Body of pancreas (tissue), 4 donors: ENCODE data around the gene CYSLTR2.

Source experiments
- POLR2A ChIP-seq, 3 donors: fragments of 450-650 bp; IDR thresholded peaks; one replicate each; pipeline ENCODE4 v1.6.1; 2016; ENCODE audit warnings: antibody characterized with exemption in 3 of 3, mild to moderate bottlenecking in 2 of 3
- TF ChIP-seq, protein P1 (sequence below), 7 experiments: fragments of 450-650 bp in 4 of 7; fragments of 200-600 bp in 3 of 7; sonication (generic) in 3 of 7; IDR thresholded peaks; one replicate each; pipeline ENCODE4 v1.5.1; 2016 to 2019; ENCODE audit warnings: antibody characterized with exemption in 7 of 7

DNA sequence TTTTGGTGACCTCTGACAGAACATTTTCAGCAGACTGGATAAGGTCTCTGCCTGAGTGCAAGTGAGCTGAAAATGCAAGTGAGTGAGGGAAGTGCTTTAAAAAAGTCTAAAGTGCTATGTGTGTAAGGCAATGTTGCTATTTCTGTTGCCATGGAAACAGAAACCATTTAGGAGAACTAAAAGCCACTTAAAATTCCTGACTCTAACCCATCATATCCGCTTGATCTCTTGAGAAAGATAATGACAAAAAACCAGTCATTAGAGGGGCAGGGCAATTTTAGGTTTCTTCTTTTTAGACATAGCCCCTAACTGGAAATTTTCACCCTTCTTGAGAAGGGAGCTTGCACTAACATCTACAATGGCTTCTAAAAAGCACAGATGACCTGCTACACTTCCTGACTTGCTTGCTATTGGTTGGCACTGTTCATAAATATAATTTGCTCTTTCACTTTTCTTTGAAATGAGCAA is at the start of gene CYSLTR2:
- TF ChIP-seq POLR2A (IDR thresholded peaks at IDR 0.05), result no peak
- TF ChIP-seq, protein P1, sequence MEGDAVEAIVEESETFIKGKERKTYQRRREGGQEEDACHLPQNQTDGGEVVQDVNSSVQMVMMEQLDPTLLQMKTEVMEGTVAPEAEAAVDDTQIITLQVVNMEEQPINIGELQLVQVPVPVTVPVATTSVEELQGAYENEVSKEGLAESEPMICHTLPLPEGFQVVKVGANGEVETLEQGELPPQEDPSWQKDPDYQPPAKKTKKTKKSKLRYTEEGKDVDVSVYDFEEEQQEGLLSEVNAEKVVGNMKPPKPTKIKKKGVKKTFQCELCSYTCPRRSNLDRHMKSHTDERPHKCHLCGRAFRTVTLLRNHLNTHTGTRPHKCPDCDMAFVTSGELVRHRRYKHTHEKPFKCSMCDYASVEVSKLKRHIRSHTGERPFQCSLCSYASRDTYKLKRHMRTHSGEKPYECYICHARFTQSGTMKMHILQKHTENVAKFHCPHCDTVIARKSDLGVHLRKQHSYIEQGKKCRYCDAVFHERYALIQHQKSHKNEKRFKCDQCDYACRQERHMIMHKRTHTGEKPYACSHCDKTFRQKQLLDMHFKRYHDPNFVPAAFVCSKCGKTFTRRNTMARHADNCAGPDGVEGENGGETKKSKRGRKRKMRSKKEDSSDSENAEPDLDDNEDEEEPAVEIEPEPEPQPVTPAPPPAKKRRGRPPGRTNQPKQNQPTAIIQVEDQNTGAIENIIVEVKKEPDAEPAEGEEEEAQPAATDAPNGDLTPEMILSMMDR (IDR thresholded peaks at IDR 0.05), result no peak
